Uterus (tissue), 4 donors: ENCODE data around the gene MAGEC2. TPM values are rescaled to one million over a fixed set of nuclear protein-coding genes. Genes with fewer than 3 reads are reported as not detected.

Experiments used
- DNase-seq, 2 donors: peaks; one replicate each; pipeline ENCODE4 v3.0.0-alpha.2; 2019 to 2020
- H3K27ac ChIP-seq, 2 donors: fragments of 200-600 bp; sonication (generic); 1 replicate in 1 of 2; 2 replicates in 1 of 2; pipeline ENCODE4 v1.5.1; 2016 to 2018
- H3K27me3 ChIP-seq, 2 donors: fragments of 200-600 bp; sonication (generic); one replicate each; pipeline ENCODE4 v1.5.1; 2018 to 2019; ENCODE audit warnings: control low read depth in 1 of 2
- H3K36me3 ChIP-seq, 2 donors: fragments of 200-600 bp; sonication (generic); one replicate each; pipeline ENCODE4 v1.5.1; 2019; ENCODE audit warnings: control low read depth in 1 of 2
- H3K4me1 ChIP-seq, 2 donors: fragments of 200-600 bp; sonication (generic); one replicate each; pipeline ENCODE4 v1.5.1; 2018 to 2019; ENCODE audit warnings: control low read depth in 1 of 2
- H3K4me3 ChIP-seq, 2 donors: fragments of 200-600 bp; sonication (generic); 1 replicate in 1 of 2; 2 replicates in 1 of 2; pipeline ENCODE4 v1.5.1; 2018 to 2019; ENCODE audit warnings: mild to moderate bottlenecking in 1 of 2
- H3K9me3 ChIP-seq, 2 donors: fragments of 200-600 bp; sonication (generic); one replicate each; pipeline ENCODE4 v1.5.1; 2019; ENCODE audit warnings: control low read depth in 1 of 2
- POLR2A ChIP-seq, 2 donors: fragments of 450-650 bp; IDR thresholded peaks; one replicate each; pipeline ENCODE4 v1.6.1; 2016; ENCODE audit warnings: antibody characterized with exemption in 2 of 2, mild to moderate bottlenecking in 1 of 2, moderate library complexity in 1 of 2
- intact Hi-C: fragments of 100-400 bp; cut with DNase I; formaldehyde crosslinking; loops from one replicate; pipeline ENCODE4 v1.15.1; 2023; ENCODE audit warnings: low total_unique reads
- total RNA-seq, 4 donors: library from RNA; depleted of rRNA in 3 of 4; stranded (reverse); fragments of >200 nt in 3 of 4; gene quantifications; one replicate each; pipeline versions ENCODE4 v1.1.0 to v1.2.4, GENCODE V29; 2014 to 2023
- TF ChIP-seq, protein P1 (sequence below), 4 experiments: fragments of 200-600 bp in 2 of 4; fragments of 450-650 bp in 2 of 4; sonication (generic) in 2 of 4; IDR thresholded peaks; one replicate each; pipeline ENCODE4 v1.5.1; 2016 to 2019; ENCODE audit warnings: antibody characterized with exemption in 4 of 4, mild to moderate bottlenecking in 2 of 4, moderate library complexity in 1 of 4
- donor health status: DM: yes; HTN: yes; CAD: no.

Gene MAGEC2
- total RNA-seq, 4 donors from 2014 or later, result not detected

DNA sequence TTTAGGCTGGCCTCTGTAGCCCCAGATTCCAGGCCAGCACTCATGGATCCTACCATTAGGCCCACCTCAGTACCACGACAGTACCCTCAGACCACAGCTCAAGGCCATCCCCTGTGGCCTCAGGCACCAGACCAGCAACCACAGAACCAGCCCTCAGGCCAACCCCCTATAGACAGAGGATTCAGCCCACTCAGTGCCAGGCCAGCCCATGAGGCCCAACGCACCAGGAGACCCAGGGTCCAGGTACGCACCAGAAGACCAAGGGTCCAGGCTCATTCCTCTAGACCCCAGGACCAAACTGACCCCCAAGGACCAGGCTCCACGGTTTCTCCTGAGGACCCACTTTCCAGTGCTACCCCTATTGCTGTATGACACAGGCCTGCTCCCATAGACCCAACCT lies 39.5 kb upstream of the MAGEC2 start:
- no peak overlapping the region for H3K27ac ChIP-seq
- DNase-seq, result no peak
- TF ChIP-seq, protein P1, sequence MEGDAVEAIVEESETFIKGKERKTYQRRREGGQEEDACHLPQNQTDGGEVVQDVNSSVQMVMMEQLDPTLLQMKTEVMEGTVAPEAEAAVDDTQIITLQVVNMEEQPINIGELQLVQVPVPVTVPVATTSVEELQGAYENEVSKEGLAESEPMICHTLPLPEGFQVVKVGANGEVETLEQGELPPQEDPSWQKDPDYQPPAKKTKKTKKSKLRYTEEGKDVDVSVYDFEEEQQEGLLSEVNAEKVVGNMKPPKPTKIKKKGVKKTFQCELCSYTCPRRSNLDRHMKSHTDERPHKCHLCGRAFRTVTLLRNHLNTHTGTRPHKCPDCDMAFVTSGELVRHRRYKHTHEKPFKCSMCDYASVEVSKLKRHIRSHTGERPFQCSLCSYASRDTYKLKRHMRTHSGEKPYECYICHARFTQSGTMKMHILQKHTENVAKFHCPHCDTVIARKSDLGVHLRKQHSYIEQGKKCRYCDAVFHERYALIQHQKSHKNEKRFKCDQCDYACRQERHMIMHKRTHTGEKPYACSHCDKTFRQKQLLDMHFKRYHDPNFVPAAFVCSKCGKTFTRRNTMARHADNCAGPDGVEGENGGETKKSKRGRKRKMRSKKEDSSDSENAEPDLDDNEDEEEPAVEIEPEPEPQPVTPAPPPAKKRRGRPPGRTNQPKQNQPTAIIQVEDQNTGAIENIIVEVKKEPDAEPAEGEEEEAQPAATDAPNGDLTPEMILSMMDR (IDR thresholded peaks at IDR 0.05), result no peak
- no peak for TF ChIP-seq POLR2A (IDR thresholded peaks at IDR 0.05)
- intact Hi-C loops, result no loop called here
- no peak overlapping the region for H3K4me3 ChIP-seq
- no peaks in the 10 kb centered on the region for H3K36me3 ChIP-seq
- no peaks in the 10 kb centered on the region for H3K27me3 ChIP-seq
- no peaks in the 10 kb centered on the region for H3K9me3 ChIP-seq
- H3K4me1 ChIP-seq, result no peaks in the 10 kb centered on the region

GRCh38 chrX:142238536-142238935 lies 33.4 kb upstream of the MAGEC2 start:
- H3K4me3 ChIP-seq, result no peak overlapping the region
- no peaks in the 10 kb centered on the region for H3K36me3 ChIP-seq
- no peaks in the 10 kb centered on the region for H3K27me3 ChIP-seq
- no peaks in the 10 kb centered on the region for H3K9me3 ChIP-seq
- H3K27ac ChIP-seq, result no peak overlapping the region
- no peaks in the 10 kb centered on the region for H3K4me1 ChIP-seq
- intact Hi-C loops, result no loop called here
- no peak for DNase-seq
- TF ChIP-seq POLR2A (IDR thresholded peaks at IDR 0.05), result no peak
- TF ChIP-seq, protein P1 (IDR thresholded peaks at IDR 0.05), result no peak

DNA sequence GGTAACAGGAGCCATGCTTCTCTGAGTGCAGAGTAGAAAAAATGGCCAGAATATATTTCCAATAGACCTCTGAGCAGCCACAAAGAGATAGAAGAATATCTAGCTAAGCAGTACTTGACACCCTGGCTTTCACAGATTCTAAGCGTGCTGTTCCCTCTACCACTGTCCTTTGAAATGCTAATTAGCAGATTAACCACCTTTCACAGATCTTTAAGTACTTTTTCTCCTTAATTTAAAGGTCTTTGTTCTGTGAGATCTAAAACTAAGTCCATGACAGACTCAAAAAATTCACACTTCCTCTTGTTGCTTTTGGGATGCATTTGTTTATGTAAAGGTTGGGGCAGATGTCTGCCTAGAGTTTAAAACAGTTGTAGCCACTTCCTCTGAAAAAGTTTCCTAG lies 28.3 kb upstream of the MAGEC2 start:
- H3K4me3 ChIP-seq, result no peak overlapping the region
- no peak overlapping the region for H3K27ac ChIP-seq
- H3K36me3 ChIP-seq, result no peaks in the 10 kb centered on the region
- no peaks in the 10 kb centered on the region for H3K9me3 ChIP-seq
- TF ChIP-seq POLR2A (IDR thresholded peaks at IDR 0.05), result no peak
- TF ChIP-seq, protein P1 (IDR thresholded peaks at IDR 0.05), result no peak
- intact Hi-C loops, result no loop called here
- no peaks in the 10 kb centered on the region for H3K4me1 ChIP-seq
- no peaks in the 10 kb centered on the region for H3K27me3 ChIP-seq
- DNase-seq, result no peak

DNA sequence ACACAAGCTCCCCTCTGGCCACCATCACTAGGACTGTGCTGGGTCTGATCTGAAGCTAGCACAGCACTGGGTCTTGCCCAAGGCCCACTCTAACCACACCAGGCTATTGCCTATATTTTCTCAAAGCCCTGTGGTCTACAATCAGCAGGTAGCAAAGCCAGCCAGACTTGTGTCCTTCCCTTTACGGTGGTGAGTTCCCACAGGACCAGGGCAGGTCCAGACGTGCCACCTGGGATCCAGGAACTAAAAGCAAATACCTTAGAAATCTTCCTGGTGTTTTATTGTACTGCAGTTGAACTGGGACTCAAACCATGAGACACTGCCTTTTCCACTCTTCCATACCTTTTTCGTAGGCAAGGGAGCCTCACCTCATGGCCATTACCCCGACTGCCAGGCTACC lies 9.0 kb upstream of the MAGEC2 start:
- no peaks in the 10 kb centered on the region for H3K4me1 ChIP-seq
- intact Hi-C loops, result no loop called here
- no peaks in the 10 kb centered on the region for H3K27me3 ChIP-seq
- H3K27ac ChIP-seq, result no peak overlapping the region
- TF ChIP-seq POLR2A (IDR thresholded peaks at IDR 0.05), result no peak
- TF ChIP-seq, protein P1 (IDR thresholded peaks at IDR 0.05), result no peak
- no peak overlapping the region for H3K4me3 ChIP-seq
- H3K36me3 ChIP-seq, result no peaks in the 10 kb centered on the region
- DNase-seq, result no peak
- no peaks in the 10 kb centered on the region for H3K9me3 ChIP-seq

DNA sequence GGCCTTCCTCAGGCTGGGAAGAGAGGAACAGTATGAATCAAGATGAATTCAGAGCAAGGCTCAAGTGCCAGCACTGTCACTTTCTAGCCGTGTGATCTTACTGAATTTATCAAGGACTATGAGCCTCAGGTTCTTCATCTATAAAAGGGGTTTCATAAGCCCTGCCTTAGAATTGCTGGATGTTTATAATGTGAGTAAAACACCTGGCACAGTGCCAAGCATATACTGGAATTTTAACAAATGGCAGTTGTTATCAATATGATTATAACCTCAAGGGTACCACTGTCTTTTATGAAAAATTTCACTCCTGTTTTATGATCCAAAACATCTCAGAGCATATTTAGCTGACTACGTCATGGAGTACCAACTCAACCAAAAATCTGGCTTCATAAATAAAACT lies 4.0 kb downstream of the MAGEC2 start:
- H3K4me3 ChIP-seq, result no peak overlapping the region
- H3K36me3 ChIP-seq, result no peaks in the 10 kb centered on the region
- TF ChIP-seq POLR2A (IDR thresholded peaks at IDR 0.05), result no peak
- TF ChIP-seq, protein P1 (IDR thresholded peaks at IDR 0.05), result no peak
- intact Hi-C loops, result no loop called here
- no peak overlapping the region for H3K27ac ChIP-seq
- no peaks in the 10 kb centered on the region for H3K9me3 ChIP-seq
- DNase-seq, result no peak
- H3K27me3 ChIP-seq, result no peaks in the 10 kb centered on the region
- no peaks in the 10 kb centered on the region for H3K4me1 ChIP-seq
